GM18520 (cell line): ENCODE results near the gene MAP7.
"Not testable (repeated sequence)": the region's sequence is repeated elsewhere in the genome, so short reads cannot be mapped to it uniquely, and the experiment has no call there.

Source experiments
- ATAC-seq: cut with Tn5 transposase; IDR thresholded peaks from one replicate; pipeline ENCODE4 v1.9.1; 2021; ENCODE audit not compliant: unreplicated experiment

MAP7 gene

DNA sequence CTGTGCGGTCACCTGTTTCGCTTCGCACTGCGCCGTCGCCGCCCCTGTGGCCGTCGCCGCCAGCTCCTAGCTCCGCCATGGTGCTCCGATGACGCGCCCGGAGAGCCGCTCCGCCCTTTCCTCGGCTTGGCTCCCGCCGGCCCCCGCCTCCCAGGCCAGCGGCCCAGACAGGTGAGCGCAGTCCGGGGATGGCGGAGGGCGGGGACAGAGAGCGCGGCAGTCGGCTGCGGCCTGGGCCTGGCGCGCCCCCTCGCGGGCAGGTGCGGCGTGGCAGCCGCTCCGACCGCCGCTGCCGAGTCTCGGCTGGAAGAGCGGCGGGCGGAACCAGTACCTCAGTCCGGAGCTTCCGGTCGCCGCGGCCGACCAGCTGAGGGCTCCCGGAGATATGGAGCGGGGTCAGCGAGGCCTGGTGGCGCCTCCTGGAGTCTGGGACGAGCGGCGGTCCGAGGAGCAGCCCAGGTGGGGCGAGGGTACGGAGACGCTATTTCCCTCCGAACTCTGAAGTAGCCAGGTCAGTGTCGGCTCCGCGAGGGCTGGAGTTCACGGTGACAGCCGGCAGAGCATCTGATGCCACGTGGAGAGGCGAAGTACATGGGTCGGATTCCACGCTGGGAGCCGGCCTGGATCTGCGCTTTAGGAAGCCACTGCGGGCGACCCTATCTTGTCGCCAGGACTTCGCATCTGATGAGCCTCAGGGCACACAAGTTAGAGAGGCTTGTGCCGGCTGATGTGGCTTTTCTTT is at the start of gene MAP7:
Gene MAP7 (minus strand): TSS at position 93 of the 742 bp plus-strand sequence. CDS start 14 bp downstream, at position 79.
- peak; percentile 52 for ATAC-seq

DNA sequence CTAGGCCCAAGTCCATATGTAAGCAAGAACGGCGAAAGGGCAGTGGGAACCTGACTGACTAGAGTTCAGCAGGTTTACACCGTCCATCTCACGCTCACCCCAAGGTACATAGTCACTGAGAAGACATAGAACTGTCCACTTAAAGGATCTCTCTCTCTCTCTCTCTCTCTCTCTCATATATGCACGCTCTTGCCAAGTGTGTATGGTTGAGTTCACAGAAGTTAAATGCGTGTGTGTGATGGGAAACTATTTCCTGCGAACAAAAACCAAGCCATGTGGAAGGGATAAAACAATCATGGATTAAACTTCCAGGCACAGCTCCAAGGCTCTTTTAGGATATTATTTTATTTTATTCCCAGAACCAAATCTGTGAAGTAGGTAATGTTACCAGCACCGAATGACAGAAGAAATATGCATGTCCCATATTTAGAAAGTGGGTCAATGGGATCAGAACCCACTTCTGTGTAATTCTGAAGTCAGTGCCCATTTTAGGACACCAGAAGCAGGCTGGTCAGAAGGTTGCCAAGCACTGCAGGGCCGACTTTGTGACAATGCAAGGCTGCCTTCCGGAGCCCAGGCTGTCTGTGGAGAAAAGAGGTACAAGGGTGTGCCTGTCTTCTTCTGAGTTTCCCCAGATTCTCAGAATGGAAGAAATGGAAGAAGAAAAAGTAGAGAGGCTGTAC is 49.2 kb upstream of the MAP7 start:
- no peak for ATAC-seq

DNA sequence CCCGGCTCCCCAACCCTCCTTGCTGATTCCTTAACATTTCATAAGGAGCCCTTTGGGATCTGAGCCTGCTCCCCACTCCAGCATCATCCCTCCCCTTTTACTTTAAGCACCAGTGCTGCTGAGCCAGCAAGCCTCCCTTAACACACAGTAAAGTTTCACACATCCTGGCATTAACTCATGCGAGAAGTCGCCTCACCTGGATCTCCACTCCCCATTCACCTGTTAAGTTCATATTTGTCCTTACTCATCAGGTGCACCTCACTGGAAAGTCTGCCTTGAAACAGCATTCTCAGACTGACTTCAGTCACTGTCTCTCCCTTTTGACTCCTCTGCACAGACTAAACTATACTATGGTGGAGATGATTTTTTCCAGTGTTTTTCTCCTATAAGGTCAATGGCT is 47.8 kb upstream of the MAP7 start:
- no peak for ATAC-seq

DNA sequence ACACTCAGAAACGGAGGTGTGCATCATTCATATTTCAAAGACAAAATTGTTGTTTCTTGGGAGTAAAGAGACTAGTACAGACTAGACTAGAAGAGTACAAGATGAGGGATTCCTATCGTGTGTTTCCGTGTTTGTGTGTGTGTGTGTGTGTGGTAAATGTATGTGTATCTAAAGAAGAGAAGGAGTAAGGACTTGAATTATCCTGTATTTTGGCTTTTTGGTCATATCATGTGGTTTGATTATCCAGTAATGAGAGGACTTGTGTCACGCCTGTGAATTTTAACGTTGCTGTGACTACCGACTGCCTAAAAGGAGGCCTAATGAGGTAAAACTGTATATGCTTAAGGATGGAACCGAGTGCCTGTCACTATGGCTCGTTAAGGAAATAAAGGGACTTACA is 44.4 kb upstream of the MAP7 start:
- no peak for ATAC-seq

DNA sequence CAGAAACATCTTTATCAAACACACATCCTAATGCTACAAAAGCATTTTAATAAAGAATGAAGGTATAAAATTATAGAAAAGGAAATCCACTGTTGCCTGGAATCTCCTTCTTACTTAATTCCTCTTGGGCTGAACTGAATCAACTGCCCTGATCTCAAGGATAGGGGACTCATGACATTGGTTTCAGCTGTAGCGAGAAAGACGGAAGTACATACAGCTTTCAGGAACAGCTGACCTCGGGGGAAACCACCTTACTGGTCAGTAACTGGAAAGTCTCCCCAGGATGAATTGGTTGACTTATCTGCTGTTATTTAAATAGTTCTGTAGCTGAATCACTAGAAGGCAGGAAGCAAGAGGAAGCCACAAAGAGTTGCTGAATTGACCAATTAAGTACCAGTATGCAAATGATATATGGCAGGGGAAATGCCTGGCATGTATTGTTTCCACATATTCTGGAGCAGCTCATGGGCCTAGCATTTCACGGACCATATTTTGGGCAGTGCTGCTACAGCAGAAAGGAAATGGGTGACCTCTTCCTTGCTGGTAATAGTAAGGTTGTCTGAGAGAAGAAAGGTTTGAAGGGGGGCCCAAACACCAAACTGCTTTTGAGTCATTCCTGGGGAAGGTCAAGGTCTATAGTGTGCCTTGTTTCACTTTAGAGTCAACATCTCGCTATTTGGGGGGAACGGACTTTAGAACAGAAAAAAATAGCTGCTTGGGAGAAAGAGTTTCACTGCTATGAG is 43.7 kb upstream of the MAP7 start:
- peak; percentile 98 for ATAC-seq

DNA sequence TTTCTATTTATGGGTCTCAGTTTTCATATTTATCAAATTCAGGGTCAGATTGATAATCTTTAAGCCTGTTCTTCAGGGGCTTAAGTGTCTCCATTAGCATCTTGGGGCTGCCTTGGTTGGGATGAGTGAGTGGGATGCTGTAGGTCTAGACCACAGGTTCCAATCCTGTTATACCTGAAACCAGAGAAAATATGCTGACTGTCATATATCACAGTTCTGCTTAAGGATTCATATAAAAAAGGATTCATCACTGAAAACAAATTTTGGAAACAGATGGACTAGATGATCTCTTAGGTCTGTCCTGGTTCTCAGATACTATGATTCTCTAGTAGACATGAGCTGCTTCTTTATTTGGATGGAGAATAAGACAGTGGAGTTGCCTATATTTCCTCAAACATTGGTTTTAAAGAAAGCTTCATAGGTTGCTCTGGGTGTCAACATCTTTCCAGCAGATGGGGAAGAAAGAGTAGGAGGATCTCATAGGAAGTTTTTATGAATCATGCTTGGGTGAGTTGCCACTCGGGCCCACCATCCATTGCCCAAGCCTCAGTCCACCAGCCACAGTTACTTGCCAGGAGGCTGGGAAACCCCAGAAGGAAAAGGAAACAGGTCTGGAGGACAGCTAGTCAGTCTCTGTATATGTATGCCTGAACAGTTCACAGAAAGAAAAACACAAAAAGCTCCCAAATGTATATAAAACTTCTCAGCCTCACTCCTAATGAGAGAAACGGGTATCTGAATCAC is 42.9 kb upstream of the MAP7 start:
- no peak for ATAC-seq

DNA sequence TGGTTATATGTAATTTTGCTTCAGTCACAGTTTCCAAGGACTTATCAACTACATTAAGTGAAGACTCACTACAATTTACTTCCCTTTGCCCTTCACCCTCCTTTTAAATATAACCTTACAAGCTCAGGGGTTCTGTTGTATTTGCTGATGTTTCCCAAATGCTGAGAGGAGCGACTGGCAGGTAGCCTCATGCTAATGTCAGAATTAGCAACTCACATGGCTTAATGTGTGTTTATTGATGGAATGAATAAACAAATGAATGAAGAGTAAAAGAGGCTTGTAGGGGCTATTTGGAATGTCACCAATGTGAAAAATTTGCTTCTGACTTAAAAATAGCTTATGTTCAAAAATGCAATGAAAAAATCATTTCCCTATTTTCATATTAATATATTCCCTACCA is 41.4 kb upstream of the MAP7 start:
- no peak for ATAC-seq

DNA sequence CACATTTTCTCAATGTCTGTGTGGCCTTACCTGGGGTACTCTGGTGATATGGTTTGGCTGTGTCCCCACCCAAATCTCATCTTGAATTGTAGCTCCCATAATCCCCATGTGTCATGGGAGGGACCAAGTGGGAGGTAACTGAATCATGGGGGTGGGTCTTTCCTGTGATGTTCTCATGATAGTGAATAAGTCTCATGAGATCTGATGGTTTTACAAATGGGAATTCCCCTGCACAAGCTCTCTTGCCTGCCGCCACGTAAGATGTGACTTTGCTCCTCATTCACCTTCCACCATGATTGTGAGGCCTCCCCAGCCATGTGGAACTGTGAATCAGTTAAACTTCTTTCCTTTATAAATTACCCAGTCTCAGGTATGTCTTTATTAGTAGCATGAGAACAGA is 40.6 kb upstream of the MAP7 start:
- ATAC-seq = not testable (repeated sequence)

DNA sequence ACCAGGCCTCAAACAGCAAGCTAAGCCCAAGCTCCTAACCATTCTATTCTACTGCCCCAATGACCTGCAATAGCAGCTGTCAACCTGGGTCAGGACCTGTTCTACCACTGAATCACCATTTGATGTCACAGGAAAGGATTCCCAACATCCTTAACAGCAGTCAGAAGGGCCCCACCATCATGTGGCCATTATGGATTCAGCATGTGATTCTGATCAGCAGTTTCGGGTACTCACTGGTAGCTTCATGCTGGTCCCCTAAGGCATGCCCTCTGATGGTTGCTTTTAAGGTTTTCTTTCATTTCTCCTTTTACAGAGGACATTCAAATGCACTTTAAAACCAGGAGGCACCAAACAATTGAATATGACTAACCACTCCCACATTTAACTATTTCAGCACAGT is 37.3 kb upstream of the MAP7 start:
- no peak for ATAC-seq

DNA sequence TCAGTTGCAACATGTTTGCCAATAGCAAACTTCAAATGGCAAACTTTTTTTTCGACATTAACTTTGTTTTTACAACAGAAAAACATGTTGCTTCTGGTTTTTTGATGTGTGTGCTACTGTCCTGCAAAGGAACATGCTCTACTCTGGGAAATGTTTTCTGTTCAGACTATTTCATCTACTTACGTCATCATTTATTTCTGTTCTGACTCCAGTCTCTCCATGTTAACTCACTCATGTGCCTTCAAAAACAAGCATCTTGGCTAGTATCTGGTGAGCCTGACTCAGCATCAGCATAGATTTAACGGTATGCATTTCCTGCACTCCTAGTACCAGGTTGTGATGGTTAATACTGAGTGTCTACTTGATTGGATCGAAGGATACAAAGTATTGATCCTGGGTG is 36.1 kb upstream of the MAP7 start:
- ATAC-seq = no peak

DNA sequence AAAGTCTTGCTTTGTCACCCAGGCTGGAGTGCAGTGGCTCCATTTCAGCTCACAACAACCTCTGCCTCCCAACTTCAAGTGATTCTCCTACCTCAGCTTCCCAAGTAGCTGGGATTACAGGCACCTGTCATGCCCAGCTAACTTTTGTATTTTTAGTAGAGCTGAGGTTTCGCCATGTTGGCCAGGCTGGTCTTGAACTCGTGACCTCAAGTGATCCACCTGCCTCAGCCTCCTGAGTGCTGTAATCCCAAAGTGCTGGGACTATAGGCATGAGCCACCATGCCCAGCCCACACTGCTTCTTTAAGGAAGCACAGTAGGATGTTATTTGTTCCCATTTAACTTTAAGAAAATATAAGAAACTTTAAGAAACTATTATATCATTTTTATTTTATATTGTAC is 35.3 kb upstream of the MAP7 start:
- ATAC-seq = not testable (repeated sequence)

DNA sequence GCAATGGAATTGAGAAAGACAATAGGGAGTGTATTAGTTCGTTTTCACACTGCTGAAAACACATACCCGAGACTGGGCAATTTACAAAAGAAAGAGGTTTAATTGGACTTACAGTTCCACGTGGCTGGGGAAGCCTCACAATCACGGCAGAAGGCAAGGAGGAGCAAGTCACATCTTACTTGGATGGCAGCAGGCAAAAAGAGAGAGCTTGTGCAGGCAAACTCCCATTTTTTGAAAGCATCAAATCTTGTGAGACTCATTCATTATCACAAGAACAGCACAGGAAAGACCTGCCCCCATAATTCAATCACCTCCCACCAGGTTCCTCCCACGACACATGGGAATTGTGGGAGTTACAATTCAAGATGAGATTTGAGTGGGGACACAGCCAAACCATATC is 34.1 kb upstream of the MAP7 start:
- ATAC-seq = not testable (repeated sequence)

DNA sequence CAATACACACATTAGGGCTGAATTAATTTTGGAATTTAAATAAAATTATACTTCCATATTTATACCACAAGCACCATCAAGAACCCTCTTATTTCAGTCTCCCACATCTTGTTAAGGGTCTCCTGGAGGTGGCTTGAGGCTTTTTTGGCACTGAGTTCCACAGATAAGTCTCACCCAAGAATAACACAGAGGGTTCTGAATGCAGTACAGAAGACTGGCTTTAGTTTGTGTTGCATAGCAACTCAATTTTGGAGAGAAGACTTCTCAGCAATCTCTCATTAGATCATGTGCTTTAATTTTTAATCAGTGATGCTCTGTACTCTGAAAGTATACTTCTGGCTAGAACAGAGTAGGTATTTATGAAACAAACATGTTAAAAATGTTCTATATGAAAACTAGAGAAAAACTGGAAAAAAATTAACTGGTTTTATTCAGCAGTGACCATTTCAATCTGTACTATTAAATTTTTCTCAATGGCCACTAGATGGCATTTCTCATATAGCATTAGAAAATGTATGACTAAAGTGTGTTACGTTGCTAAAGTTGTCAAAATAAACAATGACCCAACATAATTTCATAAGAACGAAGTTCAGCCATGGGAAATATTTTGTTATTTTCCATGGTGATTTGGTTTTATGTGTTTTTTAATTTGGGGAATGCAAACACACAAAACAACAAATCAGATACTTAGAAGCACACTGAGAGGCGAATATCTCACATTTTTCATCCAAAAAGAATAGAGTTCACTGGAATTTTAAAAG is 32.7 kb upstream of the MAP7 start:
- ATAC-seq = no peak

DNA sequence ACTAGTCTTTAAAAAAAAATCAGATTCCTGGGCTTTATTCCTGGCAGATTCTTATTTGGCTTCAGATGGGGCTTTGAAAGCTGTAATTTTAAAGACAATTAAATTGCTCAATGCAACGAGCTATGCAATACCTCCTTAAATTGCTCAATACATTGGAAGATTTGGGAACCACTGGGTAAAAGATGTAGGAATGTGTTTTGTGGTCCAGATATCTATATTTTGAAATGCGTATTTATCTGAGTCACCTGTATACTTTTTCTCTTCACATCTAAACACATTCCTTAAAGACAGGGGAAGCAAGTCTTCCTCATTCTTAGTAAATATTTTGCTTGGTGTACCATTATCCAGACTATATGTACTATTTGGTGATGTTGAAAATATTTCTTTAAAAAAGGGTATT is 29.6 kb upstream of the MAP7 start:
- ATAC-seq = no peak

DNA sequence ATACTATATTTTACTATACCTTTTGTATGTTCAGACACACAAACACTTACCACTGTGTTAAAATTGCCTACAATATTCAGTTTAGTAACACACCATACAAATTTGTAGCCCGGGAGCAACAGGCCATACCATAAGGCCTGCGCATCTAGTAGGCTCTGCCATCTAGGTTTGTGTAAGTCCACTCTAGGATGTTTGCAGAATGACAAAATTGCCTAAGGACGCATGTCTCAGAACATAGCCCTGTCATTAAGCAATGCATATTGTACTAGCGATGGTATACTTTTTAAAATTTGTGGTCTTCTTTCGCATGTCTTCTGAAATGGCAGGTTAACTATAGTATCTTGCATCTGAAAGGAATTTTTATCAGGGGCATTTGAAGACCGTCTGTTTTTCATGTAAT is 26.6 kb upstream of the MAP7 start:
- no peak for ATAC-seq

DNA sequence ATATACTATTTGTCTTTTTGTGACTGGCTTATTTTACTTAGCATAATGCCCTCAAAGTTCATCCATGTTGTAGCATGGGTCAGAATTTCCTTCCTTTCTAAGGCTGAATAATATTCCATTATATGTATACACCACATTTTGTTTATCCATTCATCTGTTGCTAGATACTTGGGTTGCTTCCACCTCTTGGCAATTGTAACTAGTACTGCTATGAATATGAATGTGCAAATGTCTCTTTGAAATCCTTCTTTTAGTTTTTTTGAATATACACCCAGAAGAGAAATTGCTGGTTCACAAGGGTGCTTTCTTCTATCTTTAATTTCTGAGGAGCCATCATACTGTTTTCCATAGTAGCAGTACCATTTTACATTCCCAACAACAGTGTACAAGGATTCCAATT is 21.3 kb upstream of the MAP7 start:
- ATAC-seq = no peak

DNA sequence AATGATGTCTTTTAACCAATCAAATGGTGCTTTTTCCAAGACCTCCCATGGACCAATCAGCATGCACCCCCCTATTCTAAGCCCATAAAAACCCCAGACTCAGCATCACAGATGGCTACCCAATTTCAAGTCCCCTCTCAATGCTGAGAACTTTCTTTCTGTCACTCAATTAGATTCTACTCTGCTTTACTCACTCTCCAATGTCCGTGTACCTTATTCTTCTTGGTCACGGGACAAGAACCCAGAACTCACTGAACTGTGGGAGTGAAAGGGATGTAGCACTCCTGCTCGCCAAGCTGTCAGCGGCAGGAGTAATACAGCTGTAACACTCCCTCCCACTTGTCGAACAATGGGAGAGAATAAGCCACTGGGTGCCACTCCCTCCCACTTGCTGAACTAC is 20.8 kb upstream of the MAP7 start:
- ATAC-seq = no peak

DNA sequence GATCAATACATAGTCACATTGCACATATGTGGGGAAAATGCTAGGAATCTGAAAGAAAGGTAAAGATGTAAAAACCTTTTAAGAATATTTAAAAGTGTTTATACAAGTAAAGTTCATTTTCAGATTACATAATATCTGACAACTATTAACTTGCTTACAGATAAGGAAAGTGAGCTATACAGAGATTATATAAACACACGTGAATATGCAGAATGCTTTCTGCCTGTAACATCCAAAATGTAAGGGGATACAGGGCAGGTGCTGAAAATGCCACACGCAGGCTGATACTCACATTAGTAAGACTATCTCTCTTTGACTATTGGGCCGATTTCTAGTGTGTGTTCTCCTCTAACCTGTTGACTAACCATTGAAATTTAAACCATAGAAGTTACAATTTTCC is 17.9 kb upstream of the MAP7 start:
- no peak for ATAC-seq

DNA sequence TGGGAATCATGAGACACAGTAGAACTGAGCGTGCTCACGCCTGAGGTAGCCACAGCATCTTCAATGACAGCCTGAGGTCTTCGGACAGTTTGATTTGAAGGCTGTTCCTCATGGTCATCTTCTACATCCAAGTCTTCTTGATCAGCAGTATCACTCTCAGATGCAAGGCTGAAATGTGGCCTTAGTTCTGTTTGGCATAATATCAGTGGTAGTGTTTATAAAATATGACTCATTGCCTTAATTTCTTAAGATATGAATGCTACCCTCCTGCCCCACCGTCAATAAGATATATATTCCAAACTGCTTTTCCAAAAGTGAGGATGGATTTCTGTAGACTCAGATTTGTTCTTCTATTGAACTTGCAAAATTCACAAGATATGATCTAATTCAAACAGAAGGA is 17.5 kb upstream of the MAP7 start:
- no peak for ATAC-seq

DNA sequence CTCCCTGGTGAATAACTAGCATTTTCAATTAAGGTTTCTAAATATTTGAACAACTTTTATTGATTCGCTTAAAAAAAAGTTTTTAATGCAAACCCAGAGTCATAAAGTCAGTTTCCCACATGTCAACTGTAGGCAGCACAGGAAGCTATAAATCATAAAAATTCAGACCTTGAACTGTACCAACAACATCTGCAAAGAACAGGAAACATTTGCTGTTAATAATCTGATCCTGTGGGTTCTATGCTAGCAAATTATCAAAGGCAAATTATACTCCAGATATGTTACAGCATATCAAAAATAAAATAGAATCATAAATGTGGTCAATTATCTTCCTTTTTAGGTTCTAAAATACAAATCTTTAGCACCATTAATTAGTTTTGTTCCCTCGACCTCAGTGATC is 16.6 kb upstream of the MAP7 start:
- no peak for ATAC-seq
